ENCODE results near the gene IFT27.

DNA sequence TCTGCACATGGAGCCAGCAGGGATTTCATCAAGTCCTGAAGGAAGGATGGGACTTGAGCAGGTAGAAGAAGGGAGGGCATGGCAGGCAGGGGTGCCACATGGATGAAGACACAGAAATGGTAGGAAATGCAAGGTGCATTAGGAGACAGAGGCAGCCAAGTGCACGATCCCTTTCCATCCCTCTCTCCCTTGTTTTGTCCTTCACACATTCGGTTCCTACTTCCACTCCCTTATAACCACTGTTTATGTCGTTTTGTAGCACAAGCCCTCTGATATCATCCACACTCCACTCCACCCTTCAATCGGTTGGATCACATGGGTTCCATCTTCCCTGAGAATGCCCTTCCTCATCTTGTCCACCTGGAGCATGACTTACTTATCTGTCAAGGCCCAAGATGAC, 35.2 kb downstream of the IFT27 start:
- TF ChIP-seq, protein P1, sequence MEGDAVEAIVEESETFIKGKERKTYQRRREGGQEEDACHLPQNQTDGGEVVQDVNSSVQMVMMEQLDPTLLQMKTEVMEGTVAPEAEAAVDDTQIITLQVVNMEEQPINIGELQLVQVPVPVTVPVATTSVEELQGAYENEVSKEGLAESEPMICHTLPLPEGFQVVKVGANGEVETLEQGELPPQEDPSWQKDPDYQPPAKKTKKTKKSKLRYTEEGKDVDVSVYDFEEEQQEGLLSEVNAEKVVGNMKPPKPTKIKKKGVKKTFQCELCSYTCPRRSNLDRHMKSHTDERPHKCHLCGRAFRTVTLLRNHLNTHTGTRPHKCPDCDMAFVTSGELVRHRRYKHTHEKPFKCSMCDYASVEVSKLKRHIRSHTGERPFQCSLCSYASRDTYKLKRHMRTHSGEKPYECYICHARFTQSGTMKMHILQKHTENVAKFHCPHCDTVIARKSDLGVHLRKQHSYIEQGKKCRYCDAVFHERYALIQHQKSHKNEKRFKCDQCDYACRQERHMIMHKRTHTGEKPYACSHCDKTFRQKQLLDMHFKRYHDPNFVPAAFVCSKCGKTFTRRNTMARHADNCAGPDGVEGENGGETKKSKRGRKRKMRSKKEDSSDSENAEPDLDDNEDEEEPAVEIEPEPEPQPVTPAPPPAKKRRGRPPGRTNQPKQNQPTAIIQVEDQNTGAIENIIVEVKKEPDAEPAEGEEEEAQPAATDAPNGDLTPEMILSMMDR (IDR thresholded peaks at IDR 0.05) = no peak
- TF ChIP-seq ZFX (IDR thresholded peaks at IDR 0.05; ENCODE audit: borderline replicate concordance) = no peak
